H9 (cell line): ENCODE results near the gene U2AF1L4. TPM values are rescaled to one million over a fixed set of nuclear protein-coding genes. Genes with fewer than 3 reads are reported as not detected.
A peak's percentile ranks its signal among the peaks of the same experiment; 100 is the strongest.

Experiments
- DNase-seq: peaks from one replicate; pipeline ENCODE4 v3.0.0-alpha.2; 2017
- H2AFZ ChIP-seq: one replicate; pipeline ENCODE4 v1.6.1; 2013; ENCODE audit warnings: mild to moderate bottlenecking, low read length, control low read depth, moderate library complexity
- H2AK5ac ChIP-seq: 2 replicates; pipeline ENCODE4 v1.6.1; 2013; ENCODE audit warnings: low read length, control low read depth, mixed read lengths; ENCODE audit not compliant: insufficient read length
- H2BK120ac ChIP-seq: one replicate; pipeline ENCODE4 v1.6.1; 2013; ENCODE audit warnings: low read depth, mild to moderate bottlenecking, low read length, control low read depth, inconsistent platforms; ENCODE audit not compliant: poor library complexity, severe bottlenecking
- H2BK12ac ChIP-seq: 2 replicates; pipeline ENCODE4 v1.6.1; 2013; ENCODE audit warnings: low read length, control low read depth, mixed read lengths, low read depth; ENCODE audit not compliant: insufficient read length
- H2BK15ac ChIP-seq: 2 replicates; pipeline ENCODE4 v1.6.1; 2013; ENCODE audit warnings: low read depth, low read length, control low read depth
- H2BK20ac ChIP-seq: one replicate; pipeline ENCODE4 v1.6.1; 2013; ENCODE audit warnings: low read depth, mild to moderate bottlenecking, low read length, control low read depth, inconsistent platforms; ENCODE audit not compliant: poor library complexity, severe bottlenecking
- H2BK5ac ChIP-seq: 2 replicates; pipeline ENCODE4 v1.6.1; 2013; ENCODE audit warnings: low read length, control low read depth, mixed read lengths; ENCODE audit not compliant: insufficient read length
- H3K14ac ChIP-seq: 2 replicates; pipeline ENCODE4 v1.6.1; 2013; ENCODE audit warnings: low read length, control low read depth; ENCODE audit not compliant: insufficient read depth
- H3K18ac ChIP-seq: 2 replicates; pipeline ENCODE4 v1.6.1; 2013; ENCODE audit warnings: low read depth, mild to moderate bottlenecking, mixed read lengths, low read length, control low read depth; ENCODE audit not compliant: insufficient read length
- H3K23ac ChIP-seq: 2 replicates; pipeline ENCODE4 v1.6.1; 2013; ENCODE audit warnings: low read length, control low read depth, mixed read lengths, low read depth; ENCODE audit not compliant: insufficient read length
- H3K23me2 ChIP-seq: 2 replicates; pipeline ENCODE4 v1.6.1; 2013; ENCODE audit warnings: low read depth, mild to moderate bottlenecking, mixed read lengths, low read length, control low read depth; ENCODE audit not compliant: insufficient read length, poor library complexity, severe bottlenecking
- H3K27ac ChIP-seq: 2 replicates; pipeline ENCODE4 v1.5.1; 2013; ENCODE audit warnings: low read length, control low read depth, mixed read lengths, low read depth; ENCODE audit not compliant: insufficient read length
- H3K27me3 ChIP-seq: 2 replicates; pipeline ENCODE4 v1.6.1; 2013; ENCODE audit warnings: low read length, control low read depth, inconsistent platforms; ENCODE audit not compliant: insufficient read depth
- H3K4ac ChIP-seq: 2 replicates; pipeline ENCODE4 v1.6.1; 2013; ENCODE audit warnings: low read depth, mild to moderate bottlenecking, control low read depth, inconsistent platforms, low read length, moderate library complexity
- H3K4me1 ChIP-seq: 2 replicates; pipeline ENCODE4 v1.6.1; 2013; ENCODE audit warnings: low read length, control low read depth, inconsistent platforms; ENCODE audit not compliant: insufficient read depth
- H3K4me2 ChIP-seq: 2 replicates; pipeline ENCODE4 v1.6.1; 2013; ENCODE audit warnings: low read length, control low read depth, mixed read lengths; ENCODE audit not compliant: insufficient read length, insufficient read depth
- H3K56ac ChIP-seq: 2 replicates; pipeline ENCODE4 v1.6.1; 2013; ENCODE audit warnings: low read depth, mild to moderate bottlenecking, mixed read lengths, low read length, control low read depth; ENCODE audit not compliant: insufficient read length
- H3K79me1 ChIP-seq: 2 replicates; pipeline ENCODE4 v1.6.1; 2013; ENCODE audit warnings: low read depth, mild to moderate bottlenecking, moderate library complexity, low read length, control low read depth, inconsistent platforms; ENCODE audit not compliant: insufficient read depth, poor library complexity, severe bottlenecking
- H3K79me2 ChIP-seq: 2 replicates; pipeline ENCODE4 v1.6.1; 2013; ENCODE audit warnings: low read length, control low read depth, inconsistent platforms; ENCODE audit not compliant: insufficient read depth
- H3K9ac ChIP-seq: 2 replicates; pipeline ENCODE4 v1.6.1; 2013; ENCODE audit warnings: low read length, control low read depth, mixed read lengths; ENCODE audit not compliant: insufficient read length; ENCODE audit errors: extremely low read depth
- H3K9me3 ChIP-seq: one replicate; pipeline ENCODE4 v1.6.1; 2013; ENCODE audit warnings: low read depth, low read length, inconsistent platforms; ENCODE audit not compliant: control insufficient read depth
- H3T11ph ChIP-seq: one replicate; pipeline ENCODE4 v1.6.1; 2013; ENCODE audit warnings: mild to moderate bottlenecking, low read length, control low read depth, inconsistent platforms
- H4K20me1 ChIP-seq: one replicate; pipeline ENCODE4 v1.6.1; 2013; ENCODE audit not compliant: control insufficient read depth, insufficient read length, insufficient read depth
- H4K5ac ChIP-seq: 2 replicates; pipeline ENCODE4 v1.6.1; 2013; ENCODE audit warnings: low read depth, mild to moderate bottlenecking, mixed read lengths, low read length, control low read depth; ENCODE audit not compliant: insufficient read length
- H4K8ac ChIP-seq: replicated peaks from 2 replicates; pipeline ENCODE4 v1.6.1; 2013; ENCODE audit warnings: low read length, control low read depth, mixed read lengths, low read depth; ENCODE audit not compliant: insufficient read length
- H4K91ac ChIP-seq: 2 replicates; pipeline ENCODE4 v1.6.1; 2013; ENCODE audit warnings: low read depth, mild to moderate bottlenecking, moderate library complexity, mixed read lengths, low read length, control low read depth; ENCODE audit not compliant: insufficient read length
- H3K27ac Mint-ChIP-seq, 3 experiments: 2 replicates in 2 of 3; 3 replicates in 1 of 3; pipeline ENCODE4 v1.8.0; 2020 to 2021; ENCODE audit warnings: mixed read lengths in 3 of 3, mild to moderate bottlenecking in 1 of 3, moderate library complexity in 1 of 3
- H3K27me3 Mint-ChIP-seq: 2 replicates; pipeline ENCODE4 v1.8.0; 2021; ENCODE audit warnings: low read depth, mild to moderate bottlenecking, moderate library complexity, mixed read lengths
- H3K36me3 Mint-ChIP-seq, 3 experiments: 2 replicates in 2 of 3; 3 replicates in 1 of 3; pipeline ENCODE4 v1.8.0; 2020 to 2021; ENCODE audit warnings: low read depth in 3 of 3, mixed read lengths in 3 of 3; ENCODE audit not compliant: insufficient read depth in 1 of 3
- H3K4me1 Mint-ChIP-seq, 2 experiments: 2 replicates each; pipeline ENCODE4 v1.8.0; 2020; ENCODE audit warnings: mixed read lengths in 2 of 2
- H3K4me3 Mint-ChIP-seq, 2 experiments: 2 replicates in 1 of 2; 3 replicates in 1 of 2; pipeline ENCODE4 v1.8.0; 2020 to 2021; ENCODE audit warnings: mild to moderate bottlenecking in 2 of 2, mixed read lengths in 2 of 2, moderate library complexity in 1 of 2
- H3K9me3 Mint-ChIP-seq, 2 experiments: 2 replicates in 1 of 2; 3 replicates in 1 of 2; pipeline ENCODE4 v1.8.0; 2020; ENCODE audit warnings: mild to moderate bottlenecking in 2 of 2, mixed read lengths in 2 of 2, moderate library complexity in 1 of 2
- WGBS: extraction: QIAGEN DNeasy Blood & Tissue Kit; methylation state at CpG from one replicate; pipeline ENCODE4 v1.1.7; 2013; ENCODE audit warnings: missing lambda C conversion rate, low lambda C conversion rate, mixed read lengths; ENCODE audit not compliant: insufficient read length; ENCODE audit errors: extremely low coverage; 5-methylcytosine and 5-hydroxymethylcytosine counted together
- total RNA-seq: library from RNA; stranded (reverse); gene quantifications from 2 replicates; pipeline ENCODE4 v1.2.1, GENCODE V29; 2021
- TF ChIP-seq, protein P1 (sequence below): fragments of 200-600 bp; sonication (generic); conservative IDR thresholded peaks from 3 replicates; pipeline ENCODE4 v1.8.0; 2021; ENCODE audit warnings: antibody characterized with exemption, mild to moderate bottlenecking

Gene U2AF1L4
- total RNA-seq, 1 experiment from 2014 or later, result 16.8 TPM

DNA sequence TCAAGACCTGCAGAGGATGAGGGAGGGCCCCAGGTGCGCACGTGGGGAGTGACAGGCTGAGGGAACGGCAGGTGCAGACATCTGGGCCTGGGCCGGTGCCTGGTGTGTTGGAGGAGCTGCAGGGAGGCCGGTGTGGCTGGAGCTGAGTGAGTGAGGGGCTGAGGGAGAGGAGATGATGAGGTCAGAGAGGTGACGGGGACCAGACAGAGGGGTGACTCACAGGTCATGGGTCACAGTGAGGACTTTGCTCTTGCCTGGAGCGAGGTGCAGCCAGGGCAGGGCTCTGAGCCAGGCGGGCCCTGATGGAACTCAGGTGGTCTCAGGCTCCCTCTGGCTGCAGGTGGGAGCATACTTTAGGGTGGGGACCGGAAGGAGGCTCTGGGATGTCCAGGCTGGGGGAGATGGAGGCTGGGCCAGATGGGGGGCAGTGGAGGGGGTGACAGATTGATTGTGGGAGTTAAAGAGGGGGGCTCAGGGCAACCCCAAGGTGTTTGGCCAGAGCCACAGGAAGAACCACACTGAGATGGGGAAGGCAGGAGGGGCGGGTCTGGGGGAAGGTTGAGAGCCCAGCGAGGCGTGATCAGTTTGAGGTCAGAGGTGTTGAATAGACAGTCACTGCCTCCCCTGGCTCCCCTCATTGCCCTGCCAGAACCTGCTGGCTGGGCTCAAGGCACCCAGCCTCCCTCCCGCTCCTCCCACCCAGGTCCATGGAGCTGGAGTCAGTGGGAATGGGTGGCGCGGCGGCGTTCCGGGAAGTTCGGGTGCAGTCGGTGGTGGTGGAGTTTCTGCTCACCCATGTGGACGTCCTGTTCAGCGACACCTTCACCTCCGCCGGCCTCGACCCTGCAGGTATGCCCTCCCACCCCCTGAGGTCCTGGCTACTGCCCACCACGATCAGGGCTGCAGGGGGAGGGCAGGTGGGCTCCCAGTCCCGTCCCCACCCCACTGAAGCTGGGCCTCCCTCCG lies 38.5 kb upstream of the U2AF1L4 start:
- H2AFZ ChIP-seq, result no peak overlapping the region
- no peaks in the 10 kb centered on the region for H3K9me3 ChIP-seq
- no CpG with 5 or more reads among the region's 28 CpGs for WGBS
- DNase-seq, result peak; percentile 76
- H3K27me3 Mint-ChIP-seq, result peaks cover 1% of the 10 kb centered on the region; the same call in 1 of the 2 replicates
- H2BK12ac ChIP-seq, result no peak overlapping the region
- H3K4ac ChIP-seq, result no peak overlapping the region
- no peak overlapping the region; a peak in 2 of 7 replicates for H3K27ac Mint-ChIP-seq
- no peak overlapping the region for H2BK5ac ChIP-seq
- H4K91ac ChIP-seq, result no peak overlapping the region
- no peak overlapping the region for H2BK120ac ChIP-seq
- H3K23ac ChIP-seq, result no peak overlapping the region
- H2BK15ac ChIP-seq, result no peak overlapping the region
- H3K4me3 Mint-ChIP-seq, result peak overlapping the region; percentile 60 to 61
- peaks cover 7% of the 10 kb centered on the region for H3K23me2 ChIP-seq
- no peak overlapping the region for H4K5ac ChIP-seq
- H3K56ac ChIP-seq, result no peak overlapping the region
- TF ChIP-seq, protein P1, sequence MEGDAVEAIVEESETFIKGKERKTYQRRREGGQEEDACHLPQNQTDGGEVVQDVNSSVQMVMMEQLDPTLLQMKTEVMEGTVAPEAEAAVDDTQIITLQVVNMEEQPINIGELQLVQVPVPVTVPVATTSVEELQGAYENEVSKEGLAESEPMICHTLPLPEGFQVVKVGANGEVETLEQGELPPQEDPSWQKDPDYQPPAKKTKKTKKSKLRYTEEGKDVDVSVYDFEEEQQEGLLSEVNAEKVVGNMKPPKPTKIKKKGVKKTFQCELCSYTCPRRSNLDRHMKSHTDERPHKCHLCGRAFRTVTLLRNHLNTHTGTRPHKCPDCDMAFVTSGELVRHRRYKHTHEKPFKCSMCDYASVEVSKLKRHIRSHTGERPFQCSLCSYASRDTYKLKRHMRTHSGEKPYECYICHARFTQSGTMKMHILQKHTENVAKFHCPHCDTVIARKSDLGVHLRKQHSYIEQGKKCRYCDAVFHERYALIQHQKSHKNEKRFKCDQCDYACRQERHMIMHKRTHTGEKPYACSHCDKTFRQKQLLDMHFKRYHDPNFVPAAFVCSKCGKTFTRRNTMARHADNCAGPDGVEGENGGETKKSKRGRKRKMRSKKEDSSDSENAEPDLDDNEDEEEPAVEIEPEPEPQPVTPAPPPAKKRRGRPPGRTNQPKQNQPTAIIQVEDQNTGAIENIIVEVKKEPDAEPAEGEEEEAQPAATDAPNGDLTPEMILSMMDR, result peak; percentile 50
- H3K18ac ChIP-seq, result no peak overlapping the region
- peaks cover 0 to 8% (median 2%) of the 10 kb centered on the region in 3 experiments; a peak in 2 of 7 replicates for H3K36me3 Mint-ChIP-seq
- no peaks in the 10 kb centered on the region for H3K4me1 ChIP-seq
- no peak overlapping the region for H2AK5ac ChIP-seq
- H3K9ac ChIP-seq, result no peak overlapping the region
- H2BK20ac ChIP-seq, result no peak overlapping the region
- H4K8ac ChIP-seq, result no peak overlapping the region
- H3K4me1 Mint-ChIP-seq, result peaks cover 23 to 40% of the 10 kb centered on the region in 2 experiments
- H3K4me2 ChIP-seq, result peak overlapping the region; percentile 46
- no peaks in the 10 kb centered on the region; a peak in 1 of 5 replicates for H3K9me3 Mint-ChIP-seq
- no peaks in the 10 kb centered on the region for H3K27me3 ChIP-seq
- no peak overlapping the region for H3K27ac ChIP-seq
- H3K14ac ChIP-seq, result no peak overlapping the region
- no peaks in the 10 kb centered on the region for H3K79me1 ChIP-seq
- no peaks in the 10 kb centered on the region for H4K20me1 ChIP-seq
- no peak overlapping the region for H3T11ph ChIP-seq
- H3K79me2 ChIP-seq, result no peaks in the 10 kb centered on the region
